ENCODE data around the gene CELSR1.
"Not testable (repeated sequence)": the region's sequence is repeated elsewhere in the genome, so short reads cannot be mapped to it uniquely, and the experiment has no call there.

Gene CELSR1

GRCh38 chr22:46399251-46400024 is 138.0 kb downstream of the CELSR1 start:
- TF ChIP-seq CTCF (IDR thresholded peaks at IDR 0.05; ENCODE audit: borderline replicate concordance, insufficient read depth, low read depth, low read length), result no peak
- no peak overlapping the region for H3K4me3 ChIP-seq (ENCODE audit: low read depth, low read length)

GRCh38 chr22:46397951-46398350 is 139.5 kb downstream of the CELSR1 start:
- no peak overlapping the region for H3K4me3 ChIP-seq (ENCODE audit: low read depth, low read length)
- no peak for TF ChIP-seq CTCF (IDR thresholded peaks at IDR 0.05; ENCODE audit: borderline replicate concordance, insufficient read depth, low read depth, low read length)

- TF ChIP-seq CTCF (IDR thresholded peaks at IDR 0.05; ENCODE audit: borderline replicate concordance, insufficient read depth, low read depth, low read length), result no peak
Observed at GRCh38 chr22:46397514-46397913, 139.9 kb downstream of the CELSR1 start.

GRCh38 chr22:46397049-46397448 is 140.4 kb downstream of the CELSR1 start:
- H3K4me3 ChIP-seq (ENCODE audit: low read depth, low read length), result not testable (repeated sequence)

More at GRCh38 chr22:46397514-46397913, 139.9 kb downstream of the CELSR1 start:
- H3K4me3 ChIP-seq (ENCODE audit: low read depth, low read length), result no peak overlapping the region

GRCh38 chr22:46395145-46395544 is 142.3 kb downstream of the CELSR1 start:
- TF ChIP-seq CTCF (IDR thresholded peaks at IDR 0.05; ENCODE audit: borderline replicate concordance, insufficient read depth, low read depth, low read length), result no peak
- H3K4me3 ChIP-seq (ENCODE audit: low read depth, low read length), result no peak overlapping the region

- TF ChIP-seq CTCF (IDR thresholded peaks at IDR 0.05; ENCODE audit: borderline replicate concordance, insufficient read depth, low read depth, low read length), result no peak
- H3K4me3 ChIP-seq (ENCODE audit: low read depth, low read length), result no peak overlapping the region
Observed at GRCh38 chr22:46394622-46395021, 142.8 kb downstream of the CELSR1 start.

- TF ChIP-seq CTCF (IDR thresholded peaks at IDR 0.05; ENCODE audit: borderline replicate concordance, insufficient read depth, low read depth, low read length), result no peak
- H3K4me3 ChIP-seq (ENCODE audit: low read depth, low read length), result no peak overlapping the region
Observed at GRCh38 chr22:46393873-46394272, 143.5 kb downstream of the CELSR1 start.
